GM12878 (cell line): ENCODE measurements around the gene PCYOX1L. TPM values are rescaled to one million over a fixed set of nuclear protein-coding genes. Genes with fewer than 3 reads are reported as not detected.
A peak's percentile ranks its signal among the peaks of the same experiment; 100 is the strongest.

Experiments used
- ATAC-seq: fragments of 200-7000 bp; cut with Tn5 transposase; 3 replicates; pipeline ENCODE4 v1.9.1; 2020; ENCODE audit warnings: mild to moderate bottlenecking, moderate library complexity
- BruUV-seq: library from RNA; stranded (reverse); fragments of 400-500 nt; replicated peaks from 2 replicates; lab custom pipeline; 2021; lab: Mats Ljungman, UMichigan
- CTCF ChIA-PET: fragments of 300-600 bp; sonication (Branson Sonifier 250); formaldehyde crosslinking; extraction: SDS; loops from one replicate; lab custom pipeline; 2021; ENCODE audit warnings: inconsistent platforms; lab: Yijun Ruan, JAX
- POLR2A ChIA-PET: fragments of 350-600 bp; formaldehyde crosslinking; extraction: SDS; loops from one replicate; lab custom pipeline; 2021; ENCODE audit warnings: inconsistent platforms; lab: Charles Lee
- RAD21 ChIA-PET: fragments of 300-600 bp; sonication (Branson Sonifier 250); formaldehyde crosslinking; loops from one replicate; lab custom pipeline; 2023; ENCODE audit warnings: antibody characterized with exemption; ENCODE audit not compliant: unreplicated experiment; lab: Charles Lee
- SMC1A ChIA-PET: fragments of 300-600 bp; sonication (Branson Sonifier 250); formaldehyde crosslinking; loops from one replicate; lab custom pipeline; 2023; ENCODE audit not compliant: unreplicated experiment, uncharacterized antibody; lab: Charles Lee
- DNase-seq: peaks from one replicate; pipeline ENCODE4 v3.0.0-alpha.2; 2011; ENCODE audit warnings: low read depth, low spot score
- FAIRE-seq: peaks from 3 replicates; lab custom pipeline; 2011; peaks lifted over from hg19 to GRCh38; lab: Jason Lieb, UNC
- H2AFZ ChIP-seq: 2 replicates; pipeline ENCODE4 v1.6.0; 2011; ENCODE audit warnings: low read depth, low read length, control low read depth; ENCODE audit not compliant: control insufficient read depth
- H3K27ac ChIP-seq: 2 replicates; pipeline ENCODE4 v1.5.1; 2011; ENCODE audit warnings: control low read depth; ENCODE audit not compliant: control insufficient read depth, insufficient read depth
- H3K27me3 ChIP-seq, 2 experiments: replicated peaks in 1 of 2; 2 replicates each; pipeline versions ENCODE4 v1.6.0 to v1.6.1; 2011; ENCODE audit warnings: low read length in 1 of 2; ENCODE audit not compliant: control insufficient read depth in 2 of 2, insufficient read depth in 2 of 2
- H3K36me3 ChIP-seq, 2 experiments: 2 replicates each; pipeline ENCODE4 v1.5.1; 2011; ENCODE audit warnings: low read length in 1 of 2; ENCODE audit not compliant: control insufficient read depth in 2 of 2, insufficient read depth in 2 of 2
- H3K4me1 ChIP-seq: 2 replicates; pipeline ENCODE4 v1.6.1; 2011; ENCODE audit warnings: mild to moderate bottlenecking, low read length, moderate library complexity, mixed read lengths; ENCODE audit not compliant: control insufficient read depth, insufficient read depth
- H3K4me2 ChIP-seq: 2 replicates; pipeline ENCODE4 v1.6.0; 2011; ENCODE audit warnings: control low read depth; ENCODE audit not compliant: control insufficient read depth, insufficient read depth
- H3K4me3 ChIP-seq: fragments of 200-600 bp; sonication (generic); 2 replicates; pipeline ENCODE4 v1.5.1; 2016
- H3K79me2 ChIP-seq: 2 replicates; pipeline ENCODE4 v1.6.0; 2011; ENCODE audit warnings: low read length; ENCODE audit not compliant: control insufficient read depth, insufficient read depth
- H3K9ac ChIP-seq: 2 replicates; pipeline ENCODE4 v1.8.0; 2011; ENCODE audit warnings: low read length, control low read depth, mixed read lengths; ENCODE audit not compliant: control insufficient read depth, insufficient read depth
- H3K9me3 ChIP-seq: replicated peaks from 3 replicates; pipeline ENCODE4 v1.5.1; 2011; ENCODE audit warnings: mild to moderate bottlenecking, low read length; ENCODE audit not compliant: control insufficient read depth, insufficient read depth
- H4K20me1 ChIP-seq: 2 replicates; pipeline ENCODE4 v1.6.0; 2011; ENCODE audit not compliant: control insufficient read depth, insufficient read depth
- CEBPB ChIP-seq, 2 experiments: fragments of 150-350 bp in 1 of 2; IDR thresholded peaks; 2 replicates each; pipeline ENCODE4 v1.6.1; 2012 to 2014; ENCODE audit warnings: low read depth in 2 of 2, low read length in 2 of 2, borderline replicate concordance in 1 of 2, inconsistent platforms in 1 of 2
- ETV6 ChIP-seq, 2 experiments: fragments of 450-650 bp in 1 of 2; IDR thresholded peaks in 1 of 2; conservative IDR thresholded peaks in 1 of 2; 2 replicates each; pipeline ENCODE4 v1.6.1; 2014; ENCODE audit warnings: antibody characterized with exemption in 1 of 2, borderline replicate concordance in 1 of 2, low read depth in 1 of 2, mild to moderate bottlenecking in 1 of 2, moderate library complexity in 1 of 2
- FOXK2 ChIP-seq: fragments of 450-650 bp; IDR thresholded peaks from 2 replicates; pipeline ENCODE4 v1.6.1; 2017; ENCODE audit warnings: mild to moderate bottlenecking, moderate library complexity
- MYC ChIP-seq: IDR thresholded peaks from 2 replicates; pipeline ENCODE4 v1.6.1; 2011; ENCODE audit warnings: mild to moderate bottlenecking, low read length, moderate library complexity, inconsistent platforms; ENCODE audit not compliant: insufficient read depth, insufficient replicate concordance, insufficient read length, severe bottlenecking
- NFYA ChIP-seq: IDR thresholded peaks from 2 replicates; pipeline ENCODE4 v1.6.1; 2011; ENCODE audit warnings: low read depth, mild to moderate bottlenecking, low read length, improper control_type of control experiment, borderline replicate concordance
- POLR2AphosphoS5 ChIP-seq: IDR thresholded peaks from 2 replicates; pipeline ENCODE4 v1.6.1; 2011; ENCODE audit warnings: mild to moderate bottlenecking, low read length, inconsistent platforms
- SMARCA5 ChIP-seq: fragments of 450-650 bp; IDR thresholded peaks from 2 replicates; pipeline ENCODE4 v1.6.1; 2017; ENCODE audit warnings: mild to moderate bottlenecking
- SMC3 ChIP-seq: IDR thresholded peaks from 2 replicates; pipeline ENCODE4 v1.6.1; 2011; ENCODE audit warnings: low read length, improper control_type of control experiment, borderline replicate concordance
- STAT1 ChIP-seq: fragments of 450-650 bp; conservative IDR thresholded peaks from 2 replicates; pipeline ENCODE4 v1.6.1; 2014; ENCODE audit warnings: antibody characterized with exemption, mild to moderate bottlenecking
- ZNF217 ChIP-seq: fragments of 450-650 bp; IDR thresholded peaks from 2 replicates; pipeline ENCODE4 v1.6.1; 2017; ENCODE audit warnings: antibody characterized with exemption, mild to moderate bottlenecking
- ZNF384 ChIP-seq: IDR thresholded peaks from 2 replicates; pipeline ENCODE4 v1.6.1; 2012; ENCODE audit warnings: low read depth, mild to moderate bottlenecking, low read length, improper control_type of control experiment, borderline replicate concordance
- WGBS: methylation state at CpG from one replicate; pipeline ENCODE4 v1.1.6; 2016; ENCODE audit warnings: low lambda C conversion rate; ENCODE audit not compliant: insufficient replicate concordance, insufficient coverage; ENCODE audit errors: missing lambda C conversion rate; 5-methylcytosine and 5-hydroxymethylcytosine counted together
- in situ Hi-C: fragments of 300-500 bp; cut with MboI; formaldehyde crosslinking; loops from 9 replicates; pipeline ENCODE4 v1.14.3; 2018; ENCODE audit warnings: mixed read lengths
- intact Hi-C: fragments of 100-400 bp; cut with micrococcal nuclease; formaldehyde crosslinking; loops from one replicate; pipeline ENCODE4 v1.14.2; 2022; ENCODE audit not compliant: unreplicated experiment
- polyA plus RNA-seq, 11 experiments: library from polyadenylated mRNA; depleted of rRNA in 4 of 11; unstranded in 6 of 11; stranded (reverse) in 5 of 11; fragments of >200 nt; fragmentation: Nextera tagmentation in 4 of 11; fragmentation: Illumina TruSeq in 1 of 11; extraction: Ambion mirVana in 4 of 11; extraction: Trizol in 1 of 11; gene quantifications; 1 replicate in 1 of 11; 2 replicates in 10 of 11; pipeline versions ENCODE4 v1.2.1 to v1.2.3, GENCODE V29; 2011 to 2016; ENCODE audit warnings: inconsistent platforms in 2 of 11, missing spikeins in 2 of 11, low read depth in 1 of 11
- total RNA-seq, 4 experiments: library from RNA; depleted of rRNA in 3 of 4; stranded (reverse); fragments of >200 nt in 3 of 4; fragmentation: Illumina TruSeq in 1 of 4; extraction: Trizol in 1 of 4; gene quantifications; 2 replicates each; pipeline versions ENCODE4 v1.2.1 to v1.2.3, GENCODE V29; 2013 to 2021
- TF ChIP-seq, protein P1 (sequence below): IDR thresholded peaks from 2 replicates; pipeline ENCODE4 v1.6.1; 2012; ENCODE audit warnings: low read depth, low read length, improper control_type of control experiment

The PCYOX1L gene
- total and polyA plus RNA-seq, 10 of the 15 experiments (the other 5 are each of a cell fraction or from before 2014, with no cell fraction given), result 2.9 to 17.0 (median 12.9) TPM

- no peak for DNase-seq
- BruUV-seq, result no TSS peak
- RAD21 ChIA-PET, result interaction anchor here (0.8 kb wide), 1 partner anchor 44 kb away, joined by 3 read pairs; no protein-coding TSS in a partner anchor
- Histone ChIP-seq H3K9ac (no peak overlapping the region), H3K79me2 (no peaks in the 10 kb centered on the region), H3K4me3 (no peak overlapping the region), H3K9me3 (no peaks in the 10 kb centered on the region; the same call in 2 of the 3 replicates), H3K27ac (no peak overlapping the region), H3K27me3 (no peaks in the 10 kb centered on the region), H3K4me2 (no peak overlapping the region), H3K4me1 (no peaks in the 10 kb centered on the region), H4K20me1 (no peaks in the 10 kb centered on the region), H3K36me3 (no peaks in the 10 kb centered on the region), H2AFZ (no peak overlapping the region)
- CTCF ChIA-PET, result interaction anchor here (0.7 to 5.0 kb wide), 7 partner anchors 11 to 117 kb away, joined by 3 to 36 read pairs (median 4); no protein-coding TSS in a partner anchor
- POLR2A ChIA-PET, result interaction anchor here (0.9 kb wide), 1 partner anchor 33 kb away, joined by 3 read pairs; the partner anchor contains the start of gene PCYOX1L
- TF ChIP-seq FOXK2 (no peak), ZNF217 (no peak), SMC3 (no peak), ETV6 (conservative IDR thresholded peaks at IDR 0.05 in 1 of 2, IDR thresholded peaks at IDR 0.05 in 1 of 2; ENCODE audit: borderline replicate concordance in 1 of 2, low read depth in 1 of 2) (no peak), NFYA (no peak), SMARCA5 (no peak)
- peak; percentile 7 for FAIRE-seq
- in situ Hi-C loops (no loop called here), intact Hi-C loops (no loop called here)
- SMC1A ChIA-PET, result interaction anchor here (1.0 to 1.5 kb wide), 2 partner anchors 28 to 48 kb away, joined by 3 read pairs; no protein-coding TSS in a partner anchor
- ATAC-seq, result no peak
These were observed 32.6 kb upstream of the PCYOX1L start for GRCh38 chr5:149325166-149325735.

DNA sequence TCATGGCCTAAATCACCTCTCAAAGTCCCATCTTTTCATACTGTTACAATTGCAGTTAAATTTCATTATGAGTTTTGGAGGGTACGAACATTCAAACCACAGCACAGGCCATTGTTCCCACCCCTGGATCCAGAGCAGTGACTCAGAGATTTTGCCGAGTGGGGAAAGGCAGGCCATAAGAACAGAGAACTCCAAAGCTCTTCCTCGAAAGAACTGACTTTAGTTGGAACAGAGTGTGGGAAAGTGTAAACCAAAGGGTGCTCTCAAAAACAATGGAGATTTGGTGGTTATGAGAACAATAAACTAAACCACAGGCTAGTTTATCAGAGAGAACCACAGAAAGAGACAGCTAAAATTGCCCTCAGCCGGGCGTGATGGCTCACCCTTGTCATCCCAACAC, 32.0 kb upstream of the PCYOX1L start:
- ChIA-PET RAD21 (interaction anchor here (0.8 kb wide), 1 partner anchor 43 kb away, joined by 3 read pairs; no protein-coding TSS in a partner anchor), POLR2A (interaction anchor here (0.9 kb wide), 1 partner anchor 32 kb away, joined by 3 read pairs; the partner anchor contains the start of gene PCYOX1L), SMC1A (no interaction called here), CTCF (interaction anchor here (1.2 to 5.0 kb wide), 3 partner anchors 16 to 46 kb away, joined by 5 to 36 read pairs (median 6); no protein-coding TSS in a partner anchor)
- Histone ChIP-seq H3K36me3 (no peaks in the 10 kb centered on the region), H2AFZ (no peak overlapping the region), H3K9me3 (no peaks in the 10 kb centered on the region; the same call in 2 of the 3 replicates), H4K20me1 (no peaks in the 10 kb centered on the region), H3K79me2 (no peaks in the 10 kb centered on the region), H3K4me2 (no peak overlapping the region), H3K4me1 (no peaks in the 10 kb centered on the region), H3K27ac (no peak overlapping the region), H3K4me3 (no peak overlapping the region), H3K27me3 (no peaks in the 10 kb centered on the region), H3K9ac (no peak overlapping the region)
- WGBS, result 80% methylated on average over 5 of the region's 5 CpGs
- FAIRE-seq (no peak), ATAC-seq (no peak), DNase-seq (no peak)
- BruUV-seq, result no TSS peak
- intact Hi-C loops, result no loop called here
- in situ Hi-C loops, result no loop called here
- TF ChIP-seq ZNF384 (no peak), MYC (no peak), POLR2AphosphoS5 (no peak), NFYA (no peak), CEBPB (IDR thresholded peaks at IDR 0.05; ENCODE audit: borderline replicate concordance in 1 of 2, low read depth in 2 of 2, low read length in 2 of 2) (no peak), STAT1 (no peak)
- TF ChIP-seq, protein P1, sequence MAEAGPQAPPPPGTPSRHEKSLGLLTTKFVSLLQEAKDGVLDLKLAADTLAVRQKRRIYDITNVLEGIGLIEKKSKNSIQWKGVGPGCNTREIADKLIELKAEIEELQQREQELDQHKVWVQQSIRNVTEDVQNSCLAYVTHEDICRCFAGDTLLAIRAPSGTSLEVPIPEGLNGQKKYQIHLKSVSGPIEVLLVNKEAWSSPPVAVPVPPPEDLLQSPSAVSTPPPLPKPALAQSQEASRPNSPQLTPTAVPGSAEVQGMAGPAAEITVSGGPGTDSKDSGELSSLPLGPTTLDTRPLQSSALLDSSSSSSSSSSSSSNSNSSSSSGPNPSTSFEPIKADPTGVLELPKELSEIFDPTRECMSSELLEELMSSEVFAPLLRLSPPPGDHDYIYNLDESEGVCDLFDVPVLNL, result no peak
